ENCODE measurements around the gene NCDN. TPM values are rescaled to one million over a fixed set of nuclear protein-coding genes. Genes with fewer than 3 reads are reported as not detected.
"Not testable (repeated sequence)": the region's sequence is repeated elsewhere in the genome, so short reads cannot be mapped to it uniquely, and the experiment has no call there.

Gene NCDN
- total and polyA plus RNA-seq, 4 experiments from 2014 or later: 13.4 to 32.2 (median 24.1) TPM

GRCh38 chr1:35580949-35581388 is 23.4 kb downstream of the NCDN start:
- H3K36me3 Mint-ChIP-seq: no peaks in the 10 kb centered on the region
- peaks cover 0 to 2% of the 10 kb centered on the region in 2 donors for H3K27me3 Mint-ChIP-seq
- intact Hi-C loops (cut with micrococcal nuclease): no loop called here
- Histone ChIP-seq H3K4me3 (ENCODE audit: low read length in 2 of 2) (no peak overlapping the region), H3K4me1 (ENCODE audit: insufficient read depth, low read length) (peaks cover 20% of the 10 kb centered on the region), H3K27me3 (ENCODE audit: insufficient read depth, low read length) (no peaks in the 10 kb centered on the region), H3K9me3 (ENCODE audit: control insufficient read depth in 1 of 2, low read length in 2 of 2) (no peaks in the 10 kb centered on the region), H3K36me3 (ENCODE audit: insufficient read depth, low read length) (no peaks in the 10 kb centered on the region), H3K27ac (ENCODE audit: low read depth, low read length) (no peak overlapping the region)
- DNase-seq: no peak
- POLR2A ChIA-PET (ENCODE audit: partially characterized antibody): no interaction called here
- CTCF ChIA-PET (ENCODE audit: partially characterized antibody): interaction anchor here (0.9 to 1.4 kb wide), 3 partner anchors 10 to 130 kb away, joined by 3 to 4 read pairs (median 3); no protein-coding TSS in a partner anchor
- H3K27ac Mint-ChIP-seq: no peak overlapping the region
- no peaks in the 10 kb centered on the region for H3K9me3 Mint-ChIP-seq
- peaks cover 10 to 22% (median 14%) of the 10 kb centered on the region in 4 donors for H3K4me1 Mint-ChIP-seq
- no peak overlapping the region for H3K4me3 Mint-ChIP-seq

GRCh38 chr1:35581621-35582020 is 24.0 kb downstream of the NCDN start:
- peaks cover 13% of the 10 kb centered on the region for H3K4me1 ChIP-seq (ENCODE audit: insufficient read depth, low read length)
- H3K27me3 ChIP-seq (ENCODE audit: insufficient read depth, low read length); H3K36me3 ChIP-seq (ENCODE audit: insufficient read depth, low read length); POLR2A ChIA-PET (ENCODE audit: partially characterized antibody); H3K9me3 ChIP-seq (ENCODE audit: control insufficient read depth in 1 of 2, low read length in 2 of 2); H3K4me3 ChIP-seq (ENCODE audit: low read length in 2 of 2); H3K27ac Mint-ChIP-seq; H3K4me3 Mint-ChIP-seq; H3K27me3 Mint-ChIP-seq; H3K27ac ChIP-seq (ENCODE audit: low read depth, low read length); H3K9me3 Mint-ChIP-seq; intact Hi-C loops (cut with micrococcal nuclease); H3K36me3 Mint-ChIP-seq; DNase-seq: not testable (repeated sequence)
- CTCF ChIA-PET (ENCODE audit: partially characterized antibody): interaction anchor here (1.0 to 1.4 kb wide), 2 partner anchors 12 to 131 kb away, joined by 3 to 4 read pairs; no protein-coding TSS in a partner anchor
- peaks cover 7 to 16% (median 9%) of the 10 kb centered on the region in 4 donors for H3K4me1 Mint-ChIP-seq

GRCh38 chr1:35585281-35585680 is 27.7 kb downstream of the NCDN start:
- CTCF ChIA-PET (ENCODE audit: partially characterized antibody): interaction anchor here (1.0 to 1.5 kb wide), 4 partner anchors 16 to 142 kb away, joined by 3 to 6 read pairs (median 4); no protein-coding TSS in a partner anchor
- H3K27me3 Mint-ChIP-seq: no peaks in the 10 kb centered on the region
- POLR2A ChIA-PET (ENCODE audit: partially characterized antibody): no interaction called here

GRCh38 chr1:35585805-35586204 is 28.2 kb downstream of the NCDN start:
- H3K4me3 Mint-ChIP-seq; H3K36me3 ChIP-seq (ENCODE audit: insufficient read depth, low read length); intact Hi-C loops (cut with micrococcal nuclease); H3K27ac Mint-ChIP-seq; H3K9me3 Mint-ChIP-seq; H3K27me3 Mint-ChIP-seq; H3K9me3 ChIP-seq (ENCODE audit: control insufficient read depth in 1 of 2, low read length in 2 of 2); POLR2A ChIA-PET (ENCODE audit: partially characterized antibody); H3K4me1 ChIP-seq (ENCODE audit: insufficient read depth, low read length); H3K36me3 Mint-ChIP-seq; H3K27ac ChIP-seq (ENCODE audit: low read depth, low read length); H3K27me3 ChIP-seq (ENCODE audit: insufficient read depth, low read length); H3K4me3 ChIP-seq (ENCODE audit: low read length in 2 of 2); DNase-seq; H3K4me1 Mint-ChIP-seq: not testable (repeated sequence)
- CTCF ChIA-PET (ENCODE audit: partially characterized antibody): interaction anchor here (0.8 to 1.1 kb wide), 4 partner anchors 17 to 142 kb away, joined by 3 to 4 read pairs (median 4); no protein-coding TSS in a partner anchor

More at GRCh38 chr1:35585281-35585680, 27.7 kb downstream of the NCDN start:
- H3K4me3 Mint-ChIP-seq: no peak overlapping the region
- Histone ChIP-seq H3K4me1 (ENCODE audit: insufficient read depth, low read length) (no peaks in the 10 kb centered on the region), H3K9me3 (ENCODE audit: control insufficient read depth in 1 of 2, low read length in 2 of 2) (no peaks in the 10 kb centered on the region), H3K4me3 (ENCODE audit: low read length in 2 of 2) (no peak overlapping the region), H3K36me3 (ENCODE audit: insufficient read depth, low read length) (no peaks in the 10 kb centered on the region), H3K27me3 (ENCODE audit: insufficient read depth, low read length) (no peaks in the 10 kb centered on the region), H3K27ac (ENCODE audit: low read depth, low read length) (no peak overlapping the region)
- intact Hi-C loops (cut with micrococcal nuclease): no loop called here
- peaks cover 0 to 9% (median 0%) of the 10 kb centered on the region in 4 donors for H3K4me1 Mint-ChIP-seq
- peaks cover 0 to 2% of the 10 kb centered on the region in 2 donors for H3K36me3 Mint-ChIP-seq
- no peaks in the 10 kb centered on the region for H3K9me3 Mint-ChIP-seq
- H3K27ac Mint-ChIP-seq: no peak overlapping the region
- DNase-seq: no peak

GRCh38 chr1:35586808-35587207 is 29.2 kb downstream of the NCDN start:
- no peak for DNase-seq
- Mint-ChIP-seq H3K27me3 (no peaks in the 10 kb centered on the region), H3K4me1 (peaks cover 0 to 9% (median 0%) of the 10 kb centered on the region in 4 donors), H3K27ac (no peak overlapping the region), H3K36me3 (peaks cover 5 to 6% of the 10 kb centered on the region in 2 donors), H3K9me3 (no peaks in the 10 kb centered on the region), H3K4me3 (no peak overlapping the region)
- POLR2A ChIA-PET (ENCODE audit: partially characterized antibody): no interaction called here
- H3K9me3 ChIP-seq (ENCODE audit: control insufficient read depth in 1 of 2, low read length in 2 of 2): no peaks in the 10 kb centered on the region
- H3K36me3 ChIP-seq (ENCODE audit: insufficient read depth, low read length): no peaks in the 10 kb centered on the region
- no peaks in the 10 kb centered on the region for H3K4me1 ChIP-seq (ENCODE audit: insufficient read depth, low read length)
- CTCF ChIA-PET (ENCODE audit: partially characterized antibody): interaction anchor here (1.0 to 1.2 kb wide), 3 partner anchors 22 to 135 kb away, joined by 3 to 4 read pairs (median 3); no protein-coding TSS in a partner anchor
- H3K4me3 ChIP-seq (ENCODE audit: low read length in 2 of 2): no peak overlapping the region
- no peak overlapping the region for H3K27ac ChIP-seq (ENCODE audit: low read depth, low read length)
- intact Hi-C loops (cut with micrococcal nuclease): no loop called here
- H3K27me3 ChIP-seq (ENCODE audit: insufficient read depth, low read length): no peaks in the 10 kb centered on the region

GRCh38 chr1:35587736-35588135 is 30.1 kb downstream of the NCDN start:
- H3K27ac Mint-ChIP-seq: no peak overlapping the region
- POLR2A ChIA-PET (ENCODE audit: partially characterized antibody): no interaction called here

GRCh38 chr1:35588197-35588910 is 30.8 kb downstream of the NCDN start:
- DNase-seq: no peak
- POLR2A ChIA-PET (ENCODE audit: partially characterized antibody): no interaction called here

More at GRCh38 chr1:35587736-35588135, 30.1 kb downstream of the NCDN start:
- no peak overlapping the region for H3K27ac ChIP-seq (ENCODE audit: low read depth, low read length)
- no peak overlapping the region for H3K4me3 ChIP-seq (ENCODE audit: low read length in 2 of 2)
- Mint-ChIP-seq H3K27me3 (no peaks in the 10 kb centered on the region), H3K9me3 (no peaks in the 10 kb centered on the region), H3K4me3 (no peak overlapping the region), H3K4me1 (peaks cover under 1 to 9% (median 2%) of the 10 kb centered on the region in 4 donors), H3K36me3 (peaks cover 5 to 6% of the 10 kb centered on the region in 2 donors)
- no peak for DNase-seq
- no peaks in the 10 kb centered on the region for H3K27me3 ChIP-seq (ENCODE audit: insufficient read depth, low read length)
- no peaks in the 10 kb centered on the region for H3K36me3 ChIP-seq (ENCODE audit: insufficient read depth, low read length)
- intact Hi-C loops (cut with micrococcal nuclease): no loop called here
- CTCF ChIA-PET (ENCODE audit: partially characterized antibody): interaction anchor here (1.2 kb wide), 1 partner anchor 128 kb away, joined by 3 read pairs; no protein-coding TSS in a partner anchor
- H3K9me3 ChIP-seq (ENCODE audit: control insufficient read depth in 1 of 2, low read length in 2 of 2): no peaks in the 10 kb centered on the region
- H3K4me1 ChIP-seq (ENCODE audit: insufficient read depth, low read length): no peaks in the 10 kb centered on the region

More at GRCh38 chr1:35588197-35588910, 30.8 kb downstream of the NCDN start:
- Histone ChIP-seq H3K4me3 (ENCODE audit: low read length in 2 of 2) (no peak overlapping the region), H3K9me3 (ENCODE audit: control insufficient read depth in 1 of 2, low read length in 2 of 2) (no peaks in the 10 kb centered on the region), H3K27me3 (ENCODE audit: insufficient read depth, low read length) (no peaks in the 10 kb centered on the region), H3K27ac (ENCODE audit: low read depth, low read length) (no peak overlapping the region), H3K4me1 (ENCODE audit: insufficient read depth, low read length) (peaks cover 6% of the 10 kb centered on the region), H3K36me3 (ENCODE audit: insufficient read depth, low read length) (no peaks in the 10 kb centered on the region)
- CTCF ChIA-PET (ENCODE audit: partially characterized antibody): no interaction called here
- Mint-ChIP-seq H3K4me1 (peaks cover 2 to 9% (median 6%) of the 10 kb centered on the region in 4 donors), H3K4me3 (no peak overlapping the region), H3K27me3 (no peaks in the 10 kb centered on the region), H3K27ac (no peak overlapping the region), H3K9me3 (no peaks in the 10 kb centered on the region), H3K36me3 (peaks cover 5 to 6% of the 10 kb centered on the region in 2 donors)
- intact Hi-C loops (cut with micrococcal nuclease): no loop called here

Data from CD4-positive, alpha-beta memory T cell (primary cell).